ENCODE data around the gene MEGF11. TPM values are rescaled to one million over a fixed set of nuclear protein-coding genes. Genes with fewer than 3 reads are reported as not detected.

MEGF11 gene
- polyA plus RNA-seq, 2 of the 4 experiments (the other 2 are of a cell fraction), result 0.25 to 0.31 TPM

- Histone ChIP-seq H3K9me3 (no peaks in the 10 kb centered on the region), H3K4me2 (no peak overlapping the region), H3K27ac (no peak overlapping the region), H3K4me1 (peaks cover 21% of the 10 kb centered on the region), H3K4me3 (no peak overlapping the region)
- POLR2A ChIA-PET, result no interaction called here
- ATAC-seq (no peak), DNase-seq (ENCODE audit: low read depth in 1 of 2, low spot score in 1 of 2) (no peak), FAIRE-seq (no peak)
- TF ChIP-seq FOXS1 (CRISPR knock-in tag; IDR thresholded peaks at IDR 0.05), result no peak
- TF ChIP-seq SMC3 (IDR thresholded peaks at IDR 0.05), result no peak
- TF ChIP-seq TFCP2L1 (CRISPR knock-in tag; IDR thresholded peaks at IDR 0.05), result no peak
- no peak for TF ChIP-seq ZNF302 (CRISPR knock-in tag; IDR thresholded peaks at IDR 0.05)
- TF ChIP-seq ZSCAN20 (CRISPR knock-in tag; IDR thresholded peaks at IDR 0.05), result no peak
- TF ChIP-seq BCL3 (IDR thresholded peaks at IDR 0.05), result no peak
- WGBS (ENCODE audit: missing lambda C conversion rate), result 55% methylated on average over 3 of the region's 3 CpGs
- CTCF ChIA-PET, result no interaction called here
Measured at GRCh38 chr15:66022163-66022525, 231.4 kb downstream of the MEGF11 start.

- ATAC-seq (no peak), DNase-seq (ENCODE audit: low read depth in 1 of 2, low spot score in 1 of 2) (no peak), FAIRE-seq (no peak)
- Histone ChIP-seq H3K4me1 (peaks cover 16% of the 10 kb centered on the region), H3K27ac (no peak overlapping the region), H3K9me3 (no peaks in the 10 kb centered on the region), H3K4me3 (no peak overlapping the region), H3K4me2 (no peak overlapping the region)
- ChIA-PET CTCF (interaction anchor here (0.9 kb wide), 1 partner anchor 9 kb away, joined by 4 read pairs; no protein-coding TSS in a partner anchor), POLR2A (no interaction called here)
- WGBS (ENCODE audit: missing lambda C conversion rate), result 58% methylated on average over 7 of the region's 7 CpGs
- TF ChIP-seq PHF8 (IDR thresholded peaks at IDR 0.05; ENCODE audit: borderline replicate concordance, low read depth) (no peak), RFX5 (IDR thresholded peaks at IDR 0.05) (no peak), CHD2 (IDR thresholded peaks at IDR 0.05; ENCODE audit: low read length, partially characterized antibody) (no peak), MAFK (IDR thresholded peaks at IDR 0.05; ENCODE audit: partially characterized antibody) (no peak), HOXB13 (CRISPR knock-in tag; IDR thresholded peaks at IDR 0.05; ENCODE audit: low read depth) (no peak), RNF2 (IDR thresholded peaks at IDR 0.05; ENCODE audit: borderline replicate concordance, low read depth) (no peak), HOXB5 (CRISPR knock-in tag; IDR thresholded peaks at IDR 0.05) (no peak), CBX8 (IDR thresholded peaks at IDR 0.05) (no peak), FOSL2 (IDR thresholded peaks at IDR 0.05) (no peak), FOSL2 (CRISPR knock-in tag; IDR thresholded peaks at IDR 0.05) (no peak)
Measured at GRCh38 chr15:66021496-66022162, 231.9 kb downstream of the MEGF11 start.

GRCh38 chr15:66019826-66020398 lies 233.6 kb downstream of the MEGF11 start:
- peaks cover 5% of the 10 kb centered on the region; the same call in 1 of the 3 replicates for H3K9me3 ChIP-seq
- FAIRE-seq, result no peak
- no peak for TF ChIP-seq RFX5 (IDR thresholded peaks at IDR 0.05)
- TF ChIP-seq USF2 (IDR thresholded peaks at IDR 0.05), result peak; percentile 27; the same call in 1 of the 2 replicates
- no peak for DNase-seq (ENCODE audit: low read depth in 1 of 2, low spot score in 1 of 2)
- 71% methylated on average over 10 of the region's 10 CpGs for WGBS (ENCODE audit: missing lambda C conversion rate)
- no peak overlapping the region for H3K4me3 ChIP-seq
- H3K4me2 ChIP-seq, result no peak overlapping the region
- CTCF ChIA-PET, result no interaction called here
- no peak overlapping the region for H3K27ac ChIP-seq
- H3K4me1 ChIP-seq, result peaks cover 5% of the 10 kb centered on the region
- POLR2A ChIA-PET, result no interaction called here
- no peak for ATAC-seq

DNA sequence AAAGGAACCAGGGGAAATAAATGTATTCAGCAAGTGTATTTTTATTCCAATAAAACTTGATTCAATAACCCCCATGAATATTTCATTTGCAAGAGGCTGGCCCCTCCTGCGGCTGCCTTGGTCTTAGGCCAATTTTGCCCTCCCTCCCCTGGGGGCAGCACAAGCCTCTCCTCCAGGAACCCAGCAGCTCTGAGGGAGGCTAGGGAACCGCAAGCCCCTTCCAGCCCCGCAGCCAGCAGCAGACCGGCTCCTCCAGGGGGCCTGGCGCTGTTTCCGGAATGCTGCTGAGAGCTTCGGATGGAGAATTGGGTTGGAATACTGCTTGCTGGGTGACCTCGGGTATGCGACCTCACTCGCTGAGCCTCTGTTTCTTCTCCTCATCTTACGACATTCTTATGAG lies 234.2 kb downstream of the MEGF11 start:
- no peak overlapping the region for H3K4me3 ChIP-seq

More for the DNA sequence above, 234.2 kb downstream of the MEGF11 start:
- ChIA-PET CTCF (no interaction called here), POLR2A (no interaction called here)
- no peak overlapping the region for H3K4me2 ChIP-seq
- TF ChIP-seq, protein P1, sequence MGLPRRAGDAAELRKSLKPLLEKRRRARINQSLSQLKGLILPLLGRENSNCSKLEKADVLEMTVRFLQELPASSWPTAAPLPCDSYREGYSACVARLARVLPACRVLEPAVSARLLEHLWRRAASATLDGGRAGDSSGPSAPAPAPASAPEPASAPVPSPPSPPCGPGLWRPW (IDR thresholded peaks at IDR 0.05), result no peak
- no peak for TF ChIP-seq FOSL2 (IDR thresholded peaks at IDR 0.05)
- no peak for TF ChIP-seq FOSL2 (CRISPR knock-in tag; IDR thresholded peaks at IDR 0.05)
- TF ChIP-seq ZC3H11A (IDR thresholded peaks at IDR 0.05), result no peak
- TF ChIP-seq RARB (CRISPR knock-in tag; IDR thresholded peaks at IDR 0.05), result no peak
- no peak for TF ChIP-seq NR3C1 (IDR thresholded peaks at IDR 0.05)
- 79% methylated on average over 11 of the region's 11 CpGs for WGBS (ENCODE audit: missing lambda C conversion rate)
- peaks cover 6% of the 10 kb centered on the region; the same call in 1 of the 3 replicates for H3K9me3 ChIP-seq
- H3K4me1 ChIP-seq, result no peaks in the 10 kb centered on the region; the same call in 2 of the 3 replicates
- no peak for DNase-seq (ENCODE audit: low read depth in 1 of 2, low spot score in 1 of 2)
- ATAC-seq, result no peak
- FAIRE-seq, result no peak
- no peak overlapping the region for H3K27ac ChIP-seq
